Calu3 (cell line): Measurements from ENCODE around the gene FRMPD4. TPM values are rescaled to one million over a fixed set of nuclear protein-coding genes. Genes with fewer than 3 reads are reported as not detected.

ENCODE experiments used
- BruUV-seq: library from RNA; stranded (reverse); fragments of 400-500 nt; replicated peaks from 2 replicates; lab custom pipeline; 2021; lab: Mats Ljungman, UMichigan
- CTCF ChIA-PET: fragments of 300-600 bp; sonication (Branson Sonifier 250); formaldehyde crosslinking; loops from one replicate; lab custom pipeline; 2022; ENCODE audit warnings: antibody characterized with exemption; lab: Charles Lee
- DNase-seq: peaks from one replicate; pipeline ENCODE4 v3.0.0; 2022
- H3K27ac Mint-ChIP-seq: one replicate; pipeline ENCODE4 v1.8.0; 2022; ENCODE audit warnings: mixed read lengths; ENCODE audit not compliant: unreplicated experiment
- H3K27me3 Mint-ChIP-seq: one replicate; pipeline ENCODE4 v1.8.0; 2022; ENCODE audit warnings: mixed read lengths; ENCODE audit not compliant: unreplicated experiment
- H3K36me3 Mint-ChIP-seq: one replicate; pipeline ENCODE4 v1.8.0; 2022; ENCODE audit warnings: mild to moderate bottlenecking, moderate library complexity, mixed read lengths; ENCODE audit not compliant: insufficient read depth, unreplicated experiment
- H3K4me1 Mint-ChIP-seq: one replicate; pipeline ENCODE4 v1.8.0; 2022; ENCODE audit warnings: mild to moderate bottlenecking, low read depth, mixed read lengths; ENCODE audit not compliant: unreplicated experiment
- H3K4me3 Mint-ChIP-seq: one replicate; pipeline ENCODE4 v1.8.0; 2022; ENCODE audit warnings: mild to moderate bottlenecking, low read depth, moderate library complexity, mixed read lengths; ENCODE audit not compliant: unreplicated experiment
- H3K9me3 Mint-ChIP-seq: one replicate; pipeline ENCODE4 v1.8.0; 2022; ENCODE audit warnings: low read depth, mixed read lengths; ENCODE audit not compliant: unreplicated experiment
- CTCF ChIP-seq: fragments of 200-600 bp; IDR thresholded peaks from one replicate; pipeline ENCODE4 v1.8.0; 2022; ENCODE audit warnings: antibody characterized with exemption; ENCODE audit not compliant: unreplicated experiment
- intact Hi-C: fragments of 100-400 bp; cut with micrococcal nuclease; formaldehyde crosslinking; loops from one replicate; pipeline ENCODE4 v1.10.0; 2022; ENCODE audit not compliant: unreplicated experiment
- total RNA-seq: library from RNA; stranded (reverse); gene quantifications from 2 replicates; pipeline ENCODE4 v1.2.3, GENCODE V29; 2022

FRMPD4 gene
- total RNA-seq, 1 experiment from 2014 or later, result not detected

DNA sequence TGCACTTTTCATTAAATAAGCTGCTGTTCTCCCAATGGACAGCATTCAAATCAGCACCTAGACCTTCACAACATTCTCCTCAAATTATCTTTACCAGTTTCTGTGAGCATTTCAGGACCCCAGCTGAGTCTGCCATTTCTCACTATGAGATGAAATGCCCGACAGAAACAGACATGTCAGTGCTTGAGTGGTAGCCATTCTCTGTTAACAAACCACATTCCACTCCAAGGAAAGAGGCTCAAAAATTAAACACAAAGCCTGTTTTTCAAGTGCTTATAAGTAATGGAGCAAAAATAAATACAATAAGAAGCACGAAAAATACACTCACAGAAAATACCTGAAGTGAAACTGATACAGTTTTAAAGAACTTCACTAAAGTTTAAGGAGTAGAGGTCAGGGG is 332.8 kb downstream of the FRMPD4 start:
- no TSS peak for BruUV-seq
- CTCF ChIA-PET, result no interaction called here
- Mint-ChIP-seq H3K36me3 (no peaks in the 10 kb centered on the region), H3K27ac (no peak overlapping the region), H3K27me3 (peaks cover 80% of the 10 kb centered on the region), H3K4me1 (no peaks in the 10 kb centered on the region), H3K4me3 (no peak overlapping the region), H3K9me3 (peaks cover 3% of the 10 kb centered on the region)
- TF ChIP-seq CTCF, result no peak
- intact Hi-C loops, result no loop called here
- no peak for DNase-seq

- no peak for TF ChIP-seq CTCF
- Mint-ChIP-seq H3K9me3 (peaks cover 3% of the 10 kb centered on the region), H3K27me3 (no peaks in the 10 kb centered on the region), H3K4me1 (no peaks in the 10 kb centered on the region), H3K36me3 (no peaks in the 10 kb centered on the region), H3K4me3 (no peak overlapping the region), H3K27ac (no peak overlapping the region)
- no TSS peak for BruUV-seq
- DNase-seq, result no peak
- intact Hi-C loops, result no loop called here
- CTCF ChIA-PET, result interaction anchor here (0.8 kb wide), 1 partner anchor 157 kb away, joined by 3 read pairs; no protein-coding TSS in a partner anchor
These were observed 342.7 kb downstream of the FRMPD4 start for GRCh38 chrX:12480956-12481355.

GRCh38 chrX:12488220-12488619 is 349.9 kb downstream of the FRMPD4 start:
- no peaks in the 10 kb centered on the region for H3K36me3 Mint-ChIP-seq
- H3K4me3 Mint-ChIP-seq, result no peak overlapping the region
- no peaks in the 10 kb centered on the region for H3K4me1 Mint-ChIP-seq
- intact Hi-C loops, result no loop called here
- TF ChIP-seq CTCF, result no peak
- BruUV-seq, result no TSS peak
- no peak overlapping the region for H3K27ac Mint-ChIP-seq
- H3K9me3 Mint-ChIP-seq, result no peaks in the 10 kb centered on the region
- DNase-seq, result no peak
- peaks cover 19% of the 10 kb centered on the region for H3K27me3 Mint-ChIP-seq
- CTCF ChIA-PET, result no interaction called here

DNA sequence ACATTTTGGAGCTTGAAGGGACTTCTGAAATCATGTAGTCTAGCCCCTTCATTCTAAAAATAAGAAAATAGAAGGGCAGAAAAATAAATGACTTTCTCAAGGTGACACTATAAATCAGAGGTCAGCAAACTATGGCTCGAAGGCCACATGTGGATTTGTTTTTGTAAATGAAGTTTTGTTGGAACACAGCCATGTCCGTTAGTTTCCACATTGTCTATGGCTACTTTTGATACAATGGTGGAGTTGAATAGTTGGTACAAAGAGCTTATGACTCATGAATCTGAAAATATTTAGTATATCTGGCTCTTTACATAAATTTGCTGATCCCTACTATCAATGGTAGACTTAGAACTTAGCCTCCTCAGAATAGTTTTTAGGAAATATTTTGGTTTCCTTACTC is 350.5 kb downstream of the FRMPD4 start:
- Mint-ChIP-seq H3K27ac (no peak overlapping the region), H3K9me3 (no peaks in the 10 kb centered on the region), H3K27me3 (peaks cover 19% of the 10 kb centered on the region), H3K4me1 (no peaks in the 10 kb centered on the region), H3K36me3 (no peaks in the 10 kb centered on the region), H3K4me3 (no peak overlapping the region)
- no peak for DNase-seq
- CTCF ChIA-PET, result no interaction called here
- no peak for TF ChIP-seq CTCF
- no TSS peak for BruUV-seq
- intact Hi-C loops, result no loop called here
